ENCODE data around the gene SLC25A6. TPM values are rescaled to one million over a fixed set of nuclear protein-coding genes. Genes with fewer than 3 reads are reported as not detected.

The SLC25A6 gene
- total RNA-seq, 4 donors from 2014 or later: 342 to 468 (median 415) TPM

DNA sequence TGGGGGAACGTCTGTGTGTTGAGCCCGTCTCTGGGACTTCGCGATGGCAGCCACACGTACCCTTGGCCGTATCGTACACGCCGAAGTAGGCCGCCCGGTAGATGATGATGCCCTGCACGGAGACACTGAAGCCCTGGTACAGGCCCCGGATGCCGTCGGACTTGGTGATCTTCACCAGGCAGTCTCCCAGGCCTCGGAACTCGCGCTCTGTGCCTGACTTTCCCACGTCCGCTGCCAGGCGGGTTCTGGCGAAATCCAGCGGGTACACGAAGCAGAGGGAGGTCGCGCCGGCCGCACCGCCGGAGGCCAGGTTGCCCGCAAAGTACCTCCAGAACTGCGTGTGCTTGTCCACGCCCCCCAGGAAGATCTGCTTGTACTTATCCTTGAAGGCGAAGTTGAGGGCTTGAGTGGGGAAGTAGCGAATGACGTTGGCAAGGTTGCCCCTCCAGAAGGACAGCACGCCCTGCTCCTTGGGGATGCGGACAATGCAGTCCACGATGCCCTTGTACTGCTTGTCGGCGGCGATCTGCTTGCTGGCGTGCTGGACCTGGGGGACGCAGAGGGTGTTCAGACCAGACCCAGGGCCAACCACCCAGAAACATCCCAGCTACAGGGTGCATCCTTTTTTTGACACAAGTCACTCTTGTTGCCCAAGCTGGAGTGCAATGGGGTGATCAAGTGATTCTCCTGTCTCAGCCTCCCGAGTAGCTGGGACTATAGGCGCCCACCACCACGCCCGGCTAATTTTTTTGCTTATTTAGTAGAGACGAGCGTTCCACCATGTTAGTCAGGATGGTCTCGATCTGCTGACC lies 2.5 kb downstream of the SLC25A6 start:
- ATAC-seq (ENCODE audit: low FRiP score): no peak
- no peak for TF ChIP-seq CTCF (IDR thresholded peaks at IDR 0.05)
- DNase-seq (ENCODE audit: low spot score): no peak

DNA sequence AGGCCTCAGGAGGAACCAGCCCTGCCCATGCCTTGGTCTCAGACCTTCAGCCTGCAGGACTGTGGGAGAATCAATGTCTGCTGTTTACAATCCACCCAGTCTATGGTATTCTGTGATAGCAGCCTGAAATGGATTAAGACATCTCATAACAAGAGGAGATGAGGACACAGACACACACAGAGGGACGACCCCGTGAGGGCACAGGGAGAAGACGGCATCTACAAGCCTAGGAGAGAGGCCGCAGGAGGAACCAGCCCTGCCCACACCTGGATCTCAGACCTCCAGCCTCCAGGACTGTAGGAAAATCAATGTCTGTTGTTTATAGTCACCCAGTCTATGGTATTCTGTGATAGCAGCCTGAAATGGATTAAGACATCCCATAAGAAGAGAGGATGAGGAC lies 3.3 kb downstream of the SLC25A6 start:
- TF ChIP-seq CTCF (IDR thresholded peaks at IDR 0.05): no peak
- DNase-seq (ENCODE audit: low spot score) (no peak), ATAC-seq (ENCODE audit: low FRiP score) (no peak)

DNA sequence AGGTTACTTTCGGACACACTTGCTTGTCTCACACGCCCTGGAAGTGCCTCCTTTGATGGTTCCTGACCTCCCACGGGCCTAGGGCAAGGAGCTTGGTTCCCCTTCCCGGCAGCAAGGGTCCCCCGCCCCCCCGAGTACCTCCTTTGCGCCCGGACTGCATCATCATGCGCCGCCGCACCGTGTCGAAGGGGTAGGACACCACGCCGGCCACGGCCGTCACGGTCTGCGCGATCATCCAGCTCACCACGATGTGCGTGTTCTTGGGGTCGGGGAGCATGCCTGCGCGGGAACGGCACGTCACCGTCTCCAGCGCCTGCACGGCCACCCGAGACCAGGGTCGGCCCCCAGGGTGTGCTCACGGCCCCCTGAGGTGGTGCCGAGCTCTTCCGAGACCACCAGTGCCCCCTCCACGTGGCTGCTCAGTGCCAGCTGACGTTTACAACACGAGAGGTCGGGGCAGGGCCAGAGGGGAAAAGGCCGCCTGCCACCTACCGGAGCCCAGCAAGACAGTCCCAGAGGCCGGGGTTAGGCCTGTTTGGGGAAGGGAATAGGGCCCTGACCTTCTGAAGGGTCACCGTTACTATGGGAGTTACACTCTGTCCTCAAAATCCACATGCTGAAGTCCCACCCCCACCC lies 4.7 kb downstream of the SLC25A6 start:
- no peak for TF ChIP-seq CTCF (IDR thresholded peaks at IDR 0.05)
- DNase-seq (ENCODE audit: low spot score) (no peak), ATAC-seq (ENCODE audit: low FRiP score) (no peak)

- ATAC-seq (ENCODE audit: low FRiP score) (no peak), DNase-seq (ENCODE audit: low spot score) (no peak)
- TF ChIP-seq CTCF (IDR thresholded peaks at IDR 0.05): no peak
Observed at GRCh38 chrX:1386338-1387127, 5.4 kb downstream of the SLC25A6 start.

- DNase-seq (ENCODE audit: low spot score) (no peak), ATAC-seq (ENCODE audit: low FRiP score) (no peak)
- TF ChIP-seq CTCF (IDR thresholded peaks at IDR 0.05): no peak
Observed at GRCh38 chrX:1385253-1386223, 6.4 kb downstream of the SLC25A6 start.

GRCh38 chrX:1384658-1385252 lies 7.2 kb downstream of the SLC25A6 start:
- DNase-seq (ENCODE audit: low spot score) (no peak), ATAC-seq (ENCODE audit: low FRiP score) (no peak)
- TF ChIP-seq CTCF (IDR thresholded peaks at IDR 0.05): no peak
